Coronary artery (tissue), 2 donors: ENCODE data around the gene NEDD4L.

ENCODE experiments used
- DNase-seq: peaks from one replicate; pipeline ENCODE4 v3.0.0-alpha.2; 2017; ENCODE audit warnings: low spot score
- H3K27ac ChIP-seq, 2 donors: fragments of 200-600 bp; sonication (generic); one replicate each; pipeline ENCODE4 v1.5.1; 2016 to 2019
- H3K4me3 ChIP-seq: fragments of 200-600 bp; sonication (generic); 2 replicates; pipeline ENCODE4 v1.5.1; 2016; ENCODE audit warnings: mild to moderate bottlenecking, moderate library complexity
- TF ChIP-seq, protein P1 (sequence below): fragments of 200-600 bp; sonication (generic); IDR thresholded peaks from one replicate; pipeline ENCODE4 v1.5.1; 2019; ENCODE audit warnings: antibody characterized with exemption

NEDD4L gene

DNA sequence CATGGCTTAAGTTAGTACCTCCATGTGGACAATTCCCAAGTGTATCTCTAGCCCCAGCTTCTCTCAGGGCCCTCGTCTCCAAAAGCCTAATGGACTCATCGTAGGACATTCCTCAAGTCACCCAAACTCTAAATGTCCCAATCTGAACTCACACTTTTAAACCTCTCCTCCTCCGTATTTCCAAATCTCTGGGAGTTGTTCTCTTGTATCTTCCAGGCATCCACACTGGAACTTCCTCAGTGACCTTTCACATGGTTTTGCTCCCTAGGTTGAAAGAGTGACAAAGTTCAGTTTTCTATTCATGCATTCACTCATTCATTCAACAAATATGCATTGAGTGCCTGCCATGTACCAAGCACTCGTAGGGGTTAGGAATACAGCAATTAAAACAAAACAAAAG is 364.6 kb downstream of the NEDD4L start:
- no peak overlapping the region for H3K4me3 ChIP-seq
- DNase-seq = no peak
- TF ChIP-seq, protein P1, sequence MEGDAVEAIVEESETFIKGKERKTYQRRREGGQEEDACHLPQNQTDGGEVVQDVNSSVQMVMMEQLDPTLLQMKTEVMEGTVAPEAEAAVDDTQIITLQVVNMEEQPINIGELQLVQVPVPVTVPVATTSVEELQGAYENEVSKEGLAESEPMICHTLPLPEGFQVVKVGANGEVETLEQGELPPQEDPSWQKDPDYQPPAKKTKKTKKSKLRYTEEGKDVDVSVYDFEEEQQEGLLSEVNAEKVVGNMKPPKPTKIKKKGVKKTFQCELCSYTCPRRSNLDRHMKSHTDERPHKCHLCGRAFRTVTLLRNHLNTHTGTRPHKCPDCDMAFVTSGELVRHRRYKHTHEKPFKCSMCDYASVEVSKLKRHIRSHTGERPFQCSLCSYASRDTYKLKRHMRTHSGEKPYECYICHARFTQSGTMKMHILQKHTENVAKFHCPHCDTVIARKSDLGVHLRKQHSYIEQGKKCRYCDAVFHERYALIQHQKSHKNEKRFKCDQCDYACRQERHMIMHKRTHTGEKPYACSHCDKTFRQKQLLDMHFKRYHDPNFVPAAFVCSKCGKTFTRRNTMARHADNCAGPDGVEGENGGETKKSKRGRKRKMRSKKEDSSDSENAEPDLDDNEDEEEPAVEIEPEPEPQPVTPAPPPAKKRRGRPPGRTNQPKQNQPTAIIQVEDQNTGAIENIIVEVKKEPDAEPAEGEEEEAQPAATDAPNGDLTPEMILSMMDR = no peak
- H3K27ac ChIP-seq = no peak overlapping the region

DNA sequence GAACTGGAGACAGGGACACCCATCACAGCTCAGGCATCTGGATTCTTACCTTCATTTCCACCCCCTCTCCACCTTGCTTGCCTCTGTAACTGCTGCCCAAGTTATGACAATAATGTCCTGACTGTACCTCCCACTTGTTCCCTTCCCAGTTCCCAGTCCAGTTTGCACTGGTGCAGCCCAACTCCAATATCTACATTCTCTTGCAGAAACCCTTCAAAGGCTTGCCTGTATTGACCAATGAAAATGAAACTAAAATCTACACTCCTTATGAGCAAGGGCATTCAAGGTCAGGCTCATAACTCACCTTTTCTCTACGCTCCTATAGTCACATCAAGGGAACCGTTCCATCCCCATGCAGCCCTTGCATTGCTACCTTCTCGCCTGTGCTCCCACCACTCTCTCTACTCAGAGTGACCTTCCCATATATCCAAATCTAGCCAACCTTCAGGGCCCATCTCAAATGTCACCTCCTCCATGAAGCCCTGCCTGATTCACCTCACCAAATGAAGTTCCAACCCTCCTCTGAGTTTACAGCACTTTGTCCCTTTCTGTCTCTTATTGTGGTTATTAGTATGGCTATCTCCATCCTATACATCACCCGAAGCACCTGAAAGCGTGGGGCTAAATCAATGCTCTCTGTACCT is 365.9 kb downstream of the NEDD4L start:
- TF ChIP-seq, protein P1 = no peak
- no peak for DNase-seq
- no peak overlapping the region for H3K4me3 ChIP-seq
- no peak overlapping the region for H3K27ac ChIP-seq

DNA sequence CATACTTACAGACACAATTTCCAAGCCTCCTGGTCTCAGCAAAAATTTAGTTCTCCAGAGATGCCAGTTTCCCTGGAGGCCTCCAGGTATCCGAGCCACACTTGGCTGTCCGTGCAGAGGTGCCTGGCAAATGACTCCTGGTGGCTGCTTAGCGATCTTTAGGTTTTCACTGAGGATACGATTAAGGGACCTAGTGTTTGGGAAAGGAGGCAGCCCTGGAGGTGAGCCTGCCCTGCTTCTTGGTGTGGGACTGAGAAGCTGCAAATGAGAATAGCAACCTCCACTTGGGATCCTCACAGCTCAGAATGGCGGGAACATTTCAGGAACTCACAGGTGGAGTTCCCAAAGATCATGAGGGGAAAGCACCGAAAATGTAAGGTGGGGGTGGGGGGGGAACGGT is 367.3 kb downstream of the NEDD4L start:
- no peak for DNase-seq
- no peak overlapping the region for H3K27ac ChIP-seq
- H3K4me3 ChIP-seq = no peak overlapping the region
- TF ChIP-seq, protein P1 = no peak

DNA sequence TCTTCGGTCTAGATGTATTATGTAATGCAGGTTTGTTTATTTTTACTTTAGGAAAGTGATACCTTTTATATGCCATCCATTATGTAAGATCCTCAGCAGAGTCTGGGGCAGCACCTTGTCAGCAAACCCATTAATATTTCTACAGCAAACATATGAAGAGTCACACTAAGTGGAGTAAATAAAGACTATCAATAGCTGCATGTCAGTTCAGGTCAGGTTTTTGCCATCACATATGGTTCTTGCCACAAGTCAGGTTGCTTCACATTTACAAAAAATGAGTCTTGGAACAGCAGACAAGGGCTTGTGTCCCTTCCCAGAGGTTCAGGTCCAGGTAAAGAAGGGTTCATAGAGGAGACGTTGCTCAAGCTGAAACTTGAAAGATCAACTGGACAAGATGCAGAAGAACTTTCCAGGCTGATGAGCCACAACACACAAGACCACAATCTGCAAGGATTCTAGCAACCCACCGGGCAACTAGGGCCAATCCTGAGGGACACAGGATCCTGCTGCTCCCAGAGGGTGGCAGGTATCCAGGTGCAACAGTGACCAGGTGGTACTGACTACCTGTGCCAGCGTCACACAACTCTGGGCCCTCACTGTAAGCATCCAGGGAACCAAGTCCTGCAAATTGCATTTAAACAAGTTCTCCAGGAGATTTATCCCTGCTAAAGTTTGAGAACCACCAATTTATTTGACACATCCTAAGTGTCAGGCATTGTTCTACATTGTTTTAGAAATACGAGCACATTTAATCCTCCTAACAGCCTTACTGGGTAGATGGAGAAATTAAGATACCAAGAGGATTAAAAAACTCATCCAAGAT is 369.0 kb downstream of the NEDD4L start:
- no peak overlapping the region for H3K27ac ChIP-seq
- DNase-seq = no peak
- TF ChIP-seq, protein P1 = no peak
- H3K4me3 ChIP-seq = no peak overlapping the region

DNA sequence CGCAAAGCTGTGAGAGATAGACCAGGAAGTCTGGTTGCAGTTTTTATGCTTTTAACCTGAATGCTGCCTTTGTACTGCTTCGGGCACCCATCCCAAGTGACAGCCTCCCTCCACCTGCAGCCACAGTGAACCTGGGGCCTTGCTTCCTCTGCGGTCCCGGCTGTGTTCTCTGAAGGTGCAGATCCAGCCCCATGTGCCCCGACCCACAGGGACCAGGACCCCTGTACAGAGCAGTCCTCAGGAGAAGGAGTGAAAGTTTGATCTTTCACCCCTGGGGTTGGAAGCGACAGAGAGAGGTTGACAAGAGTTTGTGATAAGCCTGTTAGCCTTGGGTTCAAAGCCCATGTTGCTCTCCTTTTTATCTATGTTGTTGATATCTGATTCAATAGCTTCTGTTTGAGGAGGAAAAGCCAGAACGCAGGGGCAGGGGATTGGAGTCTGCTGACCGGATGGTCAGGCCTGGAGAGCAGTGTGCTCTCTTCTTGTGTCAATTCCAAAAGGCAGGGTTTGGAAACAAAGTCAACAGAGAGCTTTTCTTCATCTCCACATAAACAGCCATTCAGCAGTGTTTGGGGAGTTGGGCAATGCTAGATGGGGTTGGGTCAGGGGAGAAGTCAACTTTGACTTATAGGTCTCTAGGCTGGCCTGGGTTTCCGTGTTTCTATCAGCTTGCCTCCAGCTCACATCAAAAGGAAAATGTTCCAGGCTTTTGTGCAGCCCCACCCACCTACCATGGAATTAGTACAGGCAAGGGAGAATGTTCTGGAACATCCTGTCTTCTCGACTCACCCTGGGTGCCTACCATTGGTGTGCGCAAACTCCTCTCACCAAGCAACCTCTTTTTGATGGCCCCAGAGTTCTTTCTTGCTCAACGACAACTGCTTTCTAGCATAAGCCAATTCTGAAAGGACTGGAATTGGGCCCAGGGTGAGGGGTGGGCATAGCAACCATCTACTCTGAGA is 369.9 kb downstream of the NEDD4L start:
- TF ChIP-seq, protein P1 = no peak
- DNase-seq = no peak
- Histone ChIP-seq H3K27ac (no peak overlapping the region), H3K4me3 (no peak overlapping the region)

DNA sequence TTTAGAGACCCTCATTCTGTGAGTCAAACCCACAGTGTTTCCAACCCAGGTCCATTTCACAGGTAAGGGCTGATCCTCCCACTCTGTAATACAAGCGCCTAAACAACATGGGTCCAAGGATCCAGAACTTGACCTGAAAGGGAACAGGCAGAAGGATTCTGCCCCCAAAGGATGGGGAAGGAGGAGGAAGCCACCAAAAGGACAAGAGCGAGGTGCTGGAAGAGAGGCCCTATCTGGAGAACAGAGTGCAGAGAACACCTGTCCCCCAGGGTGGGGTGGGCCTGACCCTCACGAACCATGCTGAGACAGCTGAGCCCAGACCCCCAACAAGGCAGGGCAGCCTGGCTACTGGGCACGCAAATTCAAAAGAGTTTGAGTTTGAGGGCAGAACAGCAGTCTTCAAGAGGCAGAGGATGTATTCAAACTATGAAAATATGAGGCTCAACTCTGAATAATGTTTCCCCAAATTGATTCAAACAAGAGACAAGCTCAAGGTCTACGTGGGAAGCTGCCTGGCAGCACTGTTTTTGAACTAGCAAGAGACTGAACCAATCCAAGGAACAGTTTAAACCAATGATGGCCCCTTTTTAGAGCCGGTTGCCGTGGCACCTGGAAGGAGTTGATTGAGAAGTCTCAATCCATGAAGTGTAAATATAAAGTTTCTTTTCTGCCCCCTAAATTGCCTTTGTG is 372.1 kb downstream of the NEDD4L start:
- no peak overlapping the region for H3K4me3 ChIP-seq
- no peak for DNase-seq
- no peak overlapping the region for H3K27ac ChIP-seq
- TF ChIP-seq, protein P1 = no peak
